Measurements from ENCODE around the gene SMIM30. TPM values are rescaled to one million over a fixed set of nuclear protein-coding genes. Genes with fewer than 3 reads are reported as not detected.

Gene SMIM30
- total RNA-seq, 4 donors from 2014 or later: 55.9 to 98.8 (median 73.0) TPM

DNA sequence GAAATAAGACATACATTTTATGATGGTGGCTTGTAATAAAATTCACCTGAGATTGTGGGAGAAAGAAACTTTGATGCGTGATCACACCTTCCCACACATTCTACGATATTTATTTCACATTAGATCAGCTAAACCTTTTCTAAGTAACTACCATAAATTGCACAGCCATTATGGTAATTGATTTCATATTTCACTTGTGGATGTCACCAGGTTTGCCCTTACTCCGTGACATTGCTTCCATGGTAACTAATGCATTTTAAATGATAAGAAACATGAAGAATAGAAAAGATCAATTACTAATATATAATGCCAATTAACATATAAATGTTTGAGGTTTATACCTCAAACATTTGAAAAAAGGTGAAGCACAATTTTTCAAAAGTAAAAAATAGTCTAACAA lies 35.8 kb upstream of the SMIM30 start:
- Histone ChIP-seq H3K4me1 (no peaks in the 10 kb centered on the region), H3K27ac (no peak overlapping the region), H3K4me3 (no peak overlapping the region), H3K27me3 (no peaks in the 10 kb centered on the region), H3K36me3 (no peaks in the 10 kb centered on the region), H3K9me3 (no peaks in the 10 kb centered on the region)
- no peak for TF ChIP-seq POLR2A (IDR thresholded peaks at IDR 0.05)
- no peak for TF ChIP-seq CTCF (IDR thresholded peaks at IDR 0.05 in 4 of 5, conservative IDR thresholded peaks at IDR 0.05 in 1 of 5)
- ATAC-seq: no peak
- in situ Hi-C loops (cut with MboI; ENCODE audit: low sequenced_read_pairs in 4 of 4) (no loop called here), intact Hi-C loops (cut with DNase I; ENCODE audit: low total_unique reads) (no loop called here)
- no peak for DNase-seq

DNA sequence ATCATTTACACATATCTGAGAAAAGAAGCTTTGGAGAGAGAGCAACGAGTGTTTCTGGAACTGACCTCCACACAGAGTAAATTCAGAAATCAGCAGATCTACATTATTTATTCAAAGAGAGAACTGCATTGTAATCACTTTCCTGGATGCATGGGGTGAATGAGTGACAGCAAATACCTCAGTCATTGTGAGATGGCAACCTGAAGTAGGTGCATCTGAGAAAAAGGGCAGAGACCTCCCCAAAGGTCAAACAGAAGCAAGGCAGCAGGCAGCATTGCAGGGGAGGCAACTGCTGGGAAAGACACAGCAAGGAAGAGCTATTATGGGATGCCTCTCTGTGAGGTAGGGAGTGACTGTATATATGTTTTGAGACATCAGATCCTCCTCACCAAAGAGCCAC lies 26.5 kb upstream of the SMIM30 start:
- no peaks in the 10 kb centered on the region for H3K36me3 ChIP-seq
- H3K4me1 ChIP-seq: no peaks in the 10 kb centered on the region
- ATAC-seq (no peak), DNase-seq (no peak)
- H3K27ac ChIP-seq: no peak overlapping the region
- TF ChIP-seq CTCF (IDR thresholded peaks at IDR 0.05 in 4 of 5, conservative IDR thresholded peaks at IDR 0.05 in 1 of 5): no peak
- no peak for TF ChIP-seq POLR2A (IDR thresholded peaks at IDR 0.05)
- in situ Hi-C loops (cut with MboI; ENCODE audit: low sequenced_read_pairs in 4 of 4): no loop called here
- H3K4me3 ChIP-seq: no peak overlapping the region
- no peaks in the 10 kb centered on the region for H3K27me3 ChIP-seq
- H3K9me3 ChIP-seq: no peaks in the 10 kb centered on the region
- intact Hi-C loops (cut with DNase I; ENCODE audit: low total_unique reads): no loop called here

DNA sequence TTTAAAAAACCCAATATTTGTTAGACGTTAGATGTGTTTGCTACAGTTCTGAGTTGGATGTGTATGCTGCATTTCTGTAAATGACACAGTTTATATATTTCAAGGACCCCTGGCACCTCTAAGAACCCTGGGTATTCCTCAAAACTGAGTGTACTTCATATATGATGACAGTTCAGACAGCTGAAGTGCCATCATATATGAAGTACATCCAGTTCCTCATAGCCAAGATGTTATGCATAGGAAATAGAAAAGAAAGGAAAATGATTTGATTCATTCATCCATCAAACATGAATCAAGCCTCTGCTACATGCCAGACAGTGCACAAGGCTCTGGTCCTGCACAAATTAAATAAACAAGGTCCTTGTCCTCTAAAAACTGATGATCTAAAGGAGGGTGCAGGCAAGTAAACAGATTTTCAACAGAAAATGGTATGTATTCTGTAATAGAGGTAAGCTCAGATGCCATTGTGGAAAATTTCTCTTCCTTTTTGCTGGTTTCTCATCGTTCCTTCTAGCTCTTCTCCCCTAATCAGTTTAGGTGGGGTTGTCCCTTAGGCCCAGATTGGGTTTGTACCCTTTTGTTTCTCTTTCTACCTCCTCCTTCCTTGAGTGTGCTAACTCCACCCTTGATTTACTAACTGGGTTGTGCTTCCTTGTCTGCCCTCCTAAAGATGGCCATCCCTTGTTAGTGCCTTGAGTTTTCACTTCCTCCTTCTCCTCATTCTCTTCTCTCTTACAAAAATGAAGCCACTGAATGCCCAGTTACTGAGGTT lies 25.3 kb upstream of the SMIM30 start:
- ATAC-seq: no peak
- no peak for DNase-seq
- intact Hi-C loops (cut with DNase I; ENCODE audit: low total_unique reads) (no loop called here), in situ Hi-C loops (cut with MboI; ENCODE audit: low sequenced_read_pairs in 4 of 4) (no loop called here)
- TF ChIP-seq POLR2A (IDR thresholded peaks at IDR 0.05) (no peak), CTCF (IDR thresholded peaks at IDR 0.05 in 4 of 5, conservative IDR thresholded peaks at IDR 0.05 in 1 of 5) (no peak)
- H3K27ac ChIP-seq: no peak overlapping the region
- no peaks in the 10 kb centered on the region for H3K36me3 ChIP-seq
- H3K9me3 ChIP-seq: no peaks in the 10 kb centered on the region
- no peak overlapping the region for H3K4me3 ChIP-seq
- H3K27me3 ChIP-seq: no peaks in the 10 kb centered on the region
- no peaks in the 10 kb centered on the region for H3K4me1 ChIP-seq

- H3K27ac ChIP-seq: no peak overlapping the region
- in situ Hi-C loops (cut with MboI; ENCODE audit: low sequenced_read_pairs in 4 of 4) (no loop called here), intact Hi-C loops (cut with DNase I; ENCODE audit: low total_unique reads) (no loop called here)
- no peak for TF ChIP-seq CTCF (IDR thresholded peaks at IDR 0.05 in 4 of 5, conservative IDR thresholded peaks at IDR 0.05 in 1 of 5)
- no peak for TF ChIP-seq POLR2A (IDR thresholded peaks at IDR 0.05)
- DNase-seq (no peak), ATAC-seq (no peak)
- H3K4me1 ChIP-seq: no peaks in the 10 kb centered on the region
- no peaks in the 10 kb centered on the region for H3K9me3 ChIP-seq
- H3K36me3 ChIP-seq: no peaks in the 10 kb centered on the region
- no peaks in the 10 kb centered on the region for H3K27me3 ChIP-seq
- no peak overlapping the region for H3K4me3 ChIP-seq
Observed at GRCh38 chr7:113142385-113143119, 24.2 kb upstream of the SMIM30 start.
